HG03469 (cell line): Measurements from ENCODE around the gene ISOC2.
"Not testable (repeated sequence)": the region's sequence is repeated elsewhere in the genome, so short reads cannot be mapped to it uniquely, and the experiment has no call there.

Experiments
- ATAC-seq: cut with Tn5 transposase; IDR thresholded peaks from one replicate; pipeline ENCODE4 v1.9.1; 2021; ENCODE audit warnings: mild to moderate bottlenecking, moderate library complexity, moderate number of reproducible peaks; ENCODE audit not compliant: unreplicated experiment

ISOC2 gene

GRCh38 chr19:55461259-55461973 lies at the start of gene ISOC2:
ISOC2 (minus strand) TSS chr19:55461642; CDS start chr19:55456486, 5,156 bp downstream.
- peak; percentile 86 for ATAC-seq

GRCh38 chr19:55508120-55508519 lies 46.7 kb upstream of the ISOC2 start:
- no peak for ATAC-seq

- ATAC-seq: no peak
These were observed 43.5 kb upstream of the ISOC2 start for GRCh38 chr19:55504981-55505380.

- no peak for ATAC-seq
These were observed 42.8 kb upstream of the ISOC2 start for GRCh38 chr19:55504252-55504603.

- ATAC-seq: peak; percentile 88
These were observed 42.2 kb upstream of the ISOC2 start for GRCh38 chr19:55503502-55504251.

GRCh38 chr19:55503157-55503501 lies 41.7 kb upstream of the ISOC2 start:
- no peak for ATAC-seq

- ATAC-seq: no peak
These were observed 40.9 kb upstream of the ISOC2 start for GRCh38 chr19:55502197-55502952.

GRCh38 chr19:55500368-55500952 lies 39.0 kb upstream of the ISOC2 start:
- ATAC-seq: no peak

GRCh38 chr19:55498246-55498840 lies 36.9 kb upstream of the ISOC2 start:
- ATAC-seq: no peak

- no peak for ATAC-seq
These were observed 36.3 kb upstream of the ISOC2 start for GRCh38 chr19:55497763-55498162.

- not testable (repeated sequence) for ATAC-seq
These were observed 35.4 kb upstream of the ISOC2 start for GRCh38 chr19:55496820-55497219.

- no peak for ATAC-seq
These were observed 34.4 kb upstream of the ISOC2 start for GRCh38 chr19:55495646-55496349.

- ATAC-seq: no peak
These were observed 32.8 kb upstream of the ISOC2 start for GRCh38 chr19:55494172-55494761.

- ATAC-seq: no peak
These were observed 32.3 kb upstream of the ISOC2 start for GRCh38 chr19:55493645-55494171.

GRCh38 chr19:55493052-55493644 lies 31.7 kb upstream of the ISOC2 start:
- ATAC-seq: no peak

- ATAC-seq: no peak
These were observed 31.0 kb upstream of the ISOC2 start for GRCh38 chr19:55492362-55492944.

GRCh38 chr19:55491546-55492360 lies 30.3 kb upstream of the ISOC2 start:
- ATAC-seq: no peak
